NCI-H2196 treated with DMSO at 0.1 percent for 48 hours (cell line): ENCODE results near the gene PCGF3.
"Not testable (repeated sequence)": the region's sequence is repeated elsewhere in the genome, so short reads cannot be mapped to it uniquely, and the experiment has no call there.

Experiments used
- DNase-seq: peaks from one replicate; lab custom pipeline; 2025; ENCODE audit not compliant: unreplicated experiment; lab: John Stamatoyannopoulos, UW

The PCGF3 gene

DNA sequence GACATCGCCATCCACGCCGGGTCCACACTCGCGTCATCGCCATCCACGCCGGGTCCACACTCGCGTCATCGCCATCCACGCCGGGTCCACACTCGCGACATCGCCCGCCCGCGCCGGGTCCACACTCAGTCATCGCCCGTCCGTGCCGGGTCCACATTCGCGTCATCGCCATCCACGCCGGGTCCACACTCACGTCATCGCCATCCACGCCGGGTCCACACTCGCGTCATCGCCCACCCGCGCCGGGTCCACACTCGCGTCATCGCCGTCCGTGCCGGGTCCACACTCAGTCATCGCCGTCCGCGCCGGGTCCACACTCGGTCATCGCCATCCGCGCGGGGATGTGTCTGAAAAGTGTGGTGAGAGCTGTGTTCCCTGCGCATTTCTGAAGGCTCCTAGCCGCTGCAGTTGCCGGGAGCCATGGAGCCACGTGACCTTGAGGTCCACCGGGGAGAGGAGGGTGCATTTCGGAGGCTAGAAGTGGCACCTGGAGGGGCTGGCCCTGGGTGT is 17.3 kb downstream of the PCGF3 start:
- no peak for DNase-seq

GRCh38 chr4:723751-724530 is 18.3 kb downstream of the PCGF3 start:
- no peak for DNase-seq

DNA sequence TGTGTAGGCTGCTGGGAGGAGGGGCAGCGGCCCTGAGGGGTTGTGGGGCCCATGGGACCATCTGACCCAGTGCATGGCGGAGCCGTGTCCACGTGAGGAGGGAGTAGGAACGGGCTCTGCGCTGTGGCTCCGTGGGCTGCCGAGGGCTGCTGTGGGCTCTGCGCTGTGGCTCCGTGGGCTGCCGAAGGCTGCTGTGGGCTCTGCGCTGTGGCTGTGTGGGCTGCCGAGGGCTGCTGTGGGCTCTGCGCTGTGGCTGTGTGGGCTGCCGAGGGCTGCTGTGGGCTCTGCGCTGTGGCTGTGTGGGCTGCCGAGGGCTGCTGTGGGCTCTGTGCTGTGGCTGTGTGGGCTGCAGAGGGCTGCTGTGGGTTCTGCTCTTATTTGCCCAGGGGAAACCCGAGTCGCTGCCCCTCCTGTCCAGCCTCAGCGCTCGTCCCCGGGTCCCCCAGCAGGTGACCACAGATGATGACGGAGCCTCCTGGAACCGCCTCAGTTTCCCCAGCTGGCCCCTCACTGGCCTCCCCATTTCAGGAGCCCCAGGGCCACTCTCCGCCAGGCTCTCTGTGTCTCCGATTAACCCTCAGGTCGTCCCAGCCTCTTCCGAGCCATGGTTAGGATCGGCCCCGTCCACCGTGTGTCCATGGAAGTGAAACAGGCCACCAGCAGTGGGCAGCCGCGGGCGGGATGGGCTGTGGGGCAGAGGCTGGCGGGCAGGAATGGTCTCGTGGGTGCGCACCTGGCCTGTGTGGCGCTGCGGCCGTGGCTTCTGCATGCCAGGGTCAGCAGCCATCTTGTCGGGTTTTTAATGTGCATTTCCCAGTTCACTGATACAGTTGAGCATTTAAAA is 20.0 kb downstream of the PCGF3 start:
- no peak for DNase-seq

GRCh38 chr4:726235-726787 is 20.7 kb downstream of the PCGF3 start:
- no peak for DNase-seq

DNA sequence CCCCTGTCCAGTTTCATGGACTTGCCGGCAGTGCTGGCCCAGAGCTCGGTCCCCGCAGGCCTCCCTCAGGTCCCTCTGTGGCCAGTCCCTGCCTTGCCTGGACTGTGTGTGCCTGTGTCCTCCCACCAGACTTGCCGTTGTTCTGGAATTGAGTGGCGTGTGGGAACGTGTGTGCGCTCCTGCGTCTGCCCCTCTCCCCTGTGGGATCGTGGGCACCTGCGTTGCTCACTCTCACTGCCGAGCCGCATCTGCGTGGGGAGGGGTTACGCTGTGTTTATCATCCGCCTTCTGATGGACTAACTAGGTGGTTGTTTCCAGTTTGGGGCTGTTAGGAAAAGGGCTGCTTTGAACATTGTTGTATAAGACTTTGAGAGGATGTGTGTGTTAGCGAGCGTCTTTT is 21.2 kb downstream of the PCGF3 start:
- DNase-seq, result no peak

DNA sequence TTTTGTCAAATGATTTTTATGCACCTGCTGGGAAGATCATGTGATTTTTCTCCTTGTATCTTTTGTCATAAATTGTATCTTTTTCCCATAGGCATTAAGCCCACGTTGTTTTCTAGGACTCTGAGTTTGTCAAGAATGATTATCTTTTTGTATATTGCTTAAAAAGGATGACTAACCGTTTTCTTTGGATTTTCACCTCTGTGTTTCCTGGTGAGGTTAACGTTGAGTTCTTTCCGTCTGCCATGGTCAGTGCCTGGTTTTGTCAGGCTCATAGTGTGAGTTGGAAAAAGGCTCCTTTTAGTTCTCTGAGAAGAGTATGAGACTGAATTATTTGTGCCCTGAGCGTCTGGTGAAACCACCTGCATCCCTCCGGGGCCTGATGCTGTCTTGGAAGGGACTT is 21.9 kb downstream of the PCGF3 start:
- no peak for DNase-seq

DNA sequence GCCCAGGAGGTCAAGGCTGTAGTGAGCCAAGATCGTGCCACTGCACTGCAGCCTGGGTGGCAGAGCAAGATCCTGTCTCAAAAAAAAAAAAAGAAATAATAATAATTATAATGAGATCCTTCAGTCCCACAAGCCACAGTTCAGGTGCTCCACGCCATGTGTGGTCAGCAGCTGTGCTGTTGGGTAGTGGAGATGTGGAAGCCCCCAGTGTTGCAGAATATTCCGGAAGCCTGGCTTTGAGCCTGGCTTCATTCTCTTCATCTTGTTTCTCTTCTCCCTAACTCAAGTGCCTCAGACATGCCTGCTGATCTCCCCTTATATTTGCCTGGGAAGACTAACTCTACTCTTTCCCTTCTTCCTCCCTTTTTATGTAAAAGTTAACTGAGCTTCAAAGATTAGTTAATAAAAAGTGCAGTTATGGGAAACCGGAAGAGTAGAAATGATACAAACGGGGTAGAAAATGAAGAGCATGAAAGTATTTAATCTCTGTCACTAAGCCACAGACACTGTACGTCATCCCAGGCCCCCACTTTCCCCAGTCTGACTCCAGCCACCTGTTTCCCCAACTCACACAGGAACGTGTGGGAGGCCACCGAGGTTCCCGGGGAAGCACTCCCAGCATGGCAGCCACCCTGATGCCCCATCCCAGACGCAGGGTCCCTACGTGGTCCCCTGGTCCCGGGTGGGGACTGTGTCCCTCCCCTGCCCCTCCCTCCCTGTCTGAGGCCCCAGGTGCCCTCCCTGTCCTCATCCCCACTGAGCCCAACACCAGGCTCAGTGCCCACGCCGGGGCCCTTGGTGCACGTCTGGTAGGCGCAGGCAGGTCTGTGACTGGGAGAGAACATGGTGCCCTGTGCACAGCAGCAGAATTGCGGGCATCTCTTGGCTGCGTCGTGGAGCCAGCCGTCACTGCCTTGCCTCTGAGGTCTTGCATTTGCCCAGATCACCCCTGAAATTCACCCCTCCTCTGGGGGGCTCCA is 24.0 kb downstream of the PCGF3 start:
- no peak for DNase-seq

DNA sequence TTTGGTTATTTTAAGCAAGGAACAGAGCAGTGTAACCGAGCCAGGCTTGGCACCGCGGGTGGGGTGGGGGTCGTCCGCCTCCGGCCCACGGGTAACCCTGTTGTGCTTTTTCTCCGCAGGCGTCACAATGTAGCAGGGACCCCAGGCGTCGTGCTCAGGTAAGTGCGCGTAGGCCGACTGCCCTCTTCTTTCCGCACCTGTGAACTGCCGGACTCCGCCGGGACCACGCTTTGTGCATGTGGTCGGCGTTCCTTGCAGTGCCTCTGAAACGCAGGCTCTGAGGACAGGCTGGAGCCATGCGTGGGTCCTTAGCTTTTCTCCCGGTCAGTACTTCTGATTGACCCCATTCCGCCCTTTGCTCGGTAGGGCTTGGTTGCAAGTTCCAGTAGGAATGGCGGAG is 24.9 kb downstream of the PCGF3 start:
- no peak for DNase-seq

DNA sequence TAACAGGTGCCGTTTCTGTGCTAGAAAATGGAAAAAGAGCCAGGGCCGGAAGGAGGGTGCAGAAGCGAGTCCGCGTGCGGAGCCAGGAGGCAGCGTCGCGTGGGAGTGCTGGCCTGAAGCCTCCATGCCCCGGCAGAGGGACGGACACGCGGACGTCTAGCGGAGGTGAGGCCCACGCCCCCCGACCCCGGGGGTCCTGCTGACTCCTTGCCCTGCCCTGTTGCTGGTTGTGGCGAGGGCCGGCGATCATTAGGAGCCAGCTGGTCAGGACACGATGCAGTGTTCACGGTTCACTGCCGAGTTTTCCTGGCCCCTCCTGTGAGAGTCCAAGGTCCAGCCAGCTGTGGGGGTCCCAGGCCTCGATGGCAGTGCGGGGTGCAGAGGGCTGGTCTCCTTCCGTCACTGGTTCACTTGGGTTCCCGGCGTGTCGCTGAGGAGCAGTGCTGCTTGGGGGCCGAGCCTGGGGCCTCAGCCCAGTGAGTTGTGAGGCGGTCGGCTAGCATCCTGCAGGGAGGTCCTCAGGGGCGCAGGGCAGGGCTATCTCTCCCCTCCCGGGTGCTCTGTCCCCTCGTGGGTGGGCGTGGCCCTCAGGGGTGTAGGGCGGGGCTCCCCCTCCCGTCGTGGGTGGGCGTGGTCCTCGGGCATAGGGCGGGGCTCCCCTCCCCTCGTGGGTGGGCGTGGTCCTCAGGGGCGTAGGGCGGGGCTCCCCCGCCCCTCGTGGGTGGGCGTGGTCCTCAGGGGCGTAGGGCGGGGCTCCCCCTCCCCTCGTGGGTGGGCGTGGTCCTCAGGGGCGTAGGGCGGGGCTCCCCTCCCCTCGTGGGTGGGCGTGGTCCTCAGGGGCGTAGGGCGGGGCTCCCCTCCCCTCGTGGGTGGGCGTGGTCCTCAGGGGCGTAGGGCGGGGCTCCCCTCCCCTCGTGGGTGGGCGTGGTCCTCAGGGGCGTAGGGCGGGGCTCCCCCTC is 25.6 kb downstream of the PCGF3 start:
- DNase-seq, result not testable (repeated sequence)

DNA sequence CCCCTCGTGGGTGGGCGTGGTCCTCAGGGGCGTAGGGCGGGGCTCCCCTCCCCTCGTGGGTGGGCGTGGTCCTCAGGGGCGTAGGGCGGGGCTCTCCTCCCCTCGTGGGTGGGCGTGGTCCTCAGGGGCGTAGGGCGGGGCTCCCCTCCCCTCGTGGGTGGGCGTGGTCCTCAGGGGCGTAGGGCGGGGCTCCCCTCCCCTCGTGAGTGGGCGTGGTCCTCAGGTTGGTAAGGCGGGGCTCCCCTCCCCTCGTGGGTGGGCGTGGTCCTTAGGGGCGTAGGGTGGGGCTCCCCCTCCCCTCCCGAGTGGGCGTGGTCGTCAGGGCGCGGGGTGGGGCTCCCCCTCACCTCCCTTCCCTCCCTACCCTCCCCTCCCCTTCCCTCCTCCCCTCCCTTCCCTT is 26.3 kb downstream of the PCGF3 start:
- not testable (repeated sequence) for DNase-seq

GRCh38 chr4:732486-732885 is 26.9 kb downstream of the PCGF3 start:
- DNase-seq, result no peak

GRCh38 chr4:732911-733630 is 27.4 kb downstream of the PCGF3 start:
- DNase-seq, result no peak

- no peak for DNase-seq
Observed at GRCh38 chr4:733631-733980, 28.0 kb downstream of the PCGF3 start.

- DNase-seq, result no peak
Observed at GRCh38 chr4:734075-734474, 28.4 kb downstream of the PCGF3 start.

DNA sequence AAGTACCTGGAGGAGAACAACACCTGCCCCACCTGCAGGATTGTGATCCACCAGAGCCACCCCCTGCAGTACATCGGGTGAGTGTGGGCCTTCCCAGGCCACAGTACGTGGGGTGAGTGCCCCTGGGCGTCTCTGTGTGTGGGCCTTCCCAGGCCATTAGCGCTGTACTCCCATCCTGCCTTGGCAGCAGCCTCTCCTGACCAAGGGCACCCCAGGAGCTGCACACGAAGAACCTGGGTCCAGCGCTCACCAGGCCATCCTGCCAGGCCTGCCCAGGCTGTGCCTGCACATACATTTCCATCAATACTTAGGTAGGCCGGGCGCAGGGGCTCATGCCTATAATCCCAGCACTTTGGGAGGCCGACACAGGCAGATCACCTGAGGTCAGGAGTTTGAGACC is 29.3 kb downstream of the PCGF3 start:
- no peak for DNase-seq

- DNase-seq, result no peak
Observed at GRCh38 chr4:735583-735982, 30.0 kb downstream of the PCGF3 start.

DNA sequence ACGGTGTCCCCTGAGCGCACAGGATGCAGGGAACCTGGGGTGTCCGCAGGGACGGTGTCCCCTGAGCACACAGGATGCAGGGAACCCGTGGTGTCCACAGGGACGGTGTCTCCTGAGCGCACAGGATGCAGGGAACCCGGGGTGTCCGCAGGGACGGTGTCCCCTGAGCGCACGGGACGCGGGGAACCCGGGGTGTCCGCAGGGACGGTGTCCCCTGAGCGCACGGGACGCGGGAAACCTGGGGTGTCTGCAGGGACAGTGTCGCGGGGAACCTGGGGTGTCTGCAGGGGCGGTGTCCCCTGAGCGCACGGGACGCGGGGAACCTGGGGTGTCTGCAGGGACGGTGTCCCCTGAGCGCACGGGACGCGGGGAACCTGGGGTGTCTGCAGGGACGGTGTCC is 30.9 kb downstream of the PCGF3 start:
- not testable (repeated sequence) for DNase-seq

GRCh38 chr4:738781-739280 is 33.2 kb downstream of the PCGF3 start:
- no peak for DNase-seq

DNA sequence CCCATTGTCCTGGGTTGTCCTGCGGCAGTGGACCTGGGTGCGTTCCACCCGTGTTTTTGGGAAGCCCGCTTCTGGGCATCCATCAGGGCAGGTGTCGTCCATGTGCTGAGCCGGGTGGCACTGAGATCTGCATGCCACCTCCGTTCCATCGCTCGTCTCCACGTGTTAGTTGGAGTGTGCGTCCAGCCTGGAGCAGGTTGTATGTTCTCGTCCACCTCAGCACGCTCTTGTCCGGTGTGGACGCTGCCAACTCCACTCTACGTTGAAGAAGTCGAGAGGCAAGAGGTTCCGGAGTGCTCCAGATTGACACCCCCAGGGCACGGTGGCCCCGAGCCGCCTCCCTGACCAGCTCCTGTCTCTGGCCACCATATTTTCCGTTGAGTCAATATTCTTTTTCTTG is 33.9 kb downstream of the PCGF3 start:
- no peak for DNase-seq
